ENCODE results near the gene SELENOP. TPM values are rescaled to one million over a fixed set of nuclear protein-coding genes. Genes with fewer than 3 reads are reported as not detected.
A peak's percentile ranks its signal among the peaks of the same experiment; 100 is the strongest.

The SELENOP gene
- total and polyA plus RNA-seq, 9 of the 15 experiments (the other 6 are each of a cell fraction or from before 2014, with no cell fraction given): 3.2 to 6.3 (median 4.5) TPM

DNA sequence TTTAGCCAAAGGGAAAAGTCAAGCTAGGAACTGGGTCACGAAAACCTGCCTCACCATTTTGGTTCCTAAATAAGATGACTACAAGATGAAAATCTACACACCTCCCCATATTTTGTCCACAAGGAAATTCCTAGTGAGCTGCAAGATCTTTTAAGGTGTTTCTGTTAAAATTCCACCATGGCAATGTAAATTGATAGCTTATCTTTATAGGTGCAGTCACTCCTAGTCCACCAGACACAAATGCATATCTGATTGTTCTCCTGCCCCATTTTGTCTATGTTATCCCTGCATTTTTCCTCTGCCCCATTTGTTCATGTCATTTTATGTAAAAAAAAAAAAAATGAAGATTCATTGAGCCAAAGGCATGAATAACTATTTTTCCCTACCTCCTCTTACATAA, 41.1 kb upstream of the SELENOP start (continued):
- TF ChIP-seq FOXJ2 (tag; IDR thresholded peaks at IDR 0.05): no peak
- no peak for TF ChIP-seq ELF1 (tag; IDR thresholded peaks at IDR 0.05)
- TF ChIP-seq, protein P1, sequence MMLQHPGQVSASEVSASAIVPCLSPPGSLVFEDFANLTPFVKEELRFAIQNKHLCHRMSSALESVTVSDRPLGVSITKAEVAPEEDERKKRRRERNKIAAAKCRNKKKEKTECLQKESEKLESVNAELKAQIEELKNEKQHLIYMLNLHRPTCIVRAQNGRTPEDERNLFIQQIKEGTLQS (IDR thresholded peaks at IDR 0.05): no peak
- TF ChIP-seq, protein P1 (CRISPR knock-in tag; conservative IDR thresholded peaks at IDR 0.05): no peak
- TF ChIP-seq KDM1A (IDR thresholded peaks at IDR 0.05): no peak
- TF ChIP-seq ZSCAN29 (IDR thresholded peaks at IDR 0.05): no peak
- TF ChIP-seq TCF7 (IDR thresholded peaks at IDR 0.05; ENCODE audit: borderline replicate concordance): no peak
- TF ChIP-seq PHF8 (IDR thresholded peaks at IDR 0.05; ENCODE audit: borderline replicate concordance, low read length): no peak
- TF ChIP-seq ZNF143 (CRISPR knock-in tag; IDR thresholded peaks at IDR 0.05): no peak
- no peak for TF ChIP-seq PML (IDR thresholded peaks at IDR 0.05; ENCODE audit: low read length)
- no peak for TF ChIP-seq ARID2 (IDR thresholded peaks at IDR 0.05)
- TF ChIP-seq CBFA2T3 (IDR thresholded peaks at IDR 0.05): peak; percentile 63
- TF ChIP-seq ZFP30 (CRISPR knock-in tag; IDR thresholded peaks at IDR 0.05; ENCODE audit: borderline replicate concordance): no peak
- TF ChIP-seq EP300 (IDR thresholded peaks at IDR 0.05; ENCODE audit: low read length): peak; percentile 36; the same call in 1 of the 2 replicates
- TF ChIP-seq XRCC4 (IDR thresholded peaks at IDR 0.05; ENCODE audit: extremely low read depth, insufficient read depth, insufficient read length): no peak
- no peak for TF ChIP-seq XRCC5 (IDR thresholded peaks at IDR 0.05; ENCODE audit: low read depth, low read length)
- no peak for TF ChIP-seq NKRF (IDR thresholded peaks at IDR 0.05; ENCODE audit: borderline replicate concordance)
- TF ChIP-seq CBFA2T2 (conservative IDR thresholded peaks at IDR 0.05): peak; percentile 30
- peak; percentile 40; the same call in 1 of the 2 replicates for TF ChIP-seq ARID1B (IDR thresholded peaks at IDR 0.05)
- TF ChIP-seq NFIX (CRISPR knock-in tag; IDR thresholded peaks at IDR 0.05; ENCODE audit: low read depth): no peak
- TF ChIP-seq, protein P2, sequence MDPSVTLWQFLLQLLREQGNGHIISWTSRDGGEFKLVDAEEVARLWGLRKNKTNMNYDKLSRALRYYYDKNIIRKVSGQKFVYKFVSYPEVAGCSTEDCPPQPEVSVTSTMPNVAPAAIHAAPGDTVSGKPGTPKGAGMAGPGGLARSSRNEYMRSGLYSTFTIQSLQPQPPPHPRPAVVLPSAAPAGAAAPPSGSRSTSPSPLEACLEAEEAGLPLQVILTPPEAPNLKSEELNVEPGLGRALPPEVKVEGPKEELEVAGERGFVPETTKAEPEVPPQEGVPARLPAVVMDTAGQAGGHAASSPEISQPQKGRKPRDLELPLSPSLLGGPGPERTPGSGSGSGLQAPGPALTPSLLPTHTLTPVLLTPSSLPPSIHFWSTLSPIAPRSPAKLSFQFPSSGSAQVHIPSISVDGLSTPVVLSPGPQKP (CRISPR knock-in tag; IDR thresholded peaks at IDR 0.05): no peak
- TF ChIP-seq RUNX1 (IDR thresholded peaks at IDR 0.05; ENCODE audit: low read depth): no peak
- no peak for TF ChIP-seq SOX6 (IDR thresholded peaks at IDR 0.05)
- TF ChIP-seq, protein P3, sequence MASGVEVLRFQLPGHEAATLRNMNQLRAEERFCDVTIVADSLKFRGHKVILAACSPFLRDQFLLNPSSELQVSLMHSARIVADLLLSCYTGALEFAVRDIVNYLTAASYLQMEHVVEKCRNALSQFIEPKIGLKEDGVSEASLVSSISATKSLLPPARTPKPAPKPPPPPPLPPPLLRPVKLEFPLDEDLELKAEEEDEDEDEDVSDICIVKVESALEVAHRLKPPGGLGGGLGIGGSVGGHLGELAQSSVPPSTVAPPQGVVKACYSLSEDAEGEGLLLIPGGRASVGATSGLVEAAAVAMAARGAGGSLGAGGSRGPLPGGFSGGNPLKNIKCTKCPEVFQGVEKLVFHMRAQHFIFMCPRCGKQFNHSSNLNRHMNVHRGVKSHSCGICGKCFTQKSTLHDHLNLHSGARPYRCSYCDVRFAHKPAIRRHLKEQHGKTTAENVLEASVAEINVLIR (CRISPR knock-in tag; IDR thresholded peaks at IDR 0.05): no peak
- no peak for TF ChIP-seq ZNF431 (CRISPR knock-in tag; IDR thresholded peaks at IDR 0.05)
- TF ChIP-seq CTCF (IDR thresholded peaks at IDR 0.05 in 2 of 3, conservative IDR thresholded peaks at IDR 0.05 in 1 of 3; ENCODE audit: insufficient read depth in 2 of 3, low read depth in 1 of 3, low read length in 3 of 3): no peak

Measured in K562 (cell line).